IMR-90 (cell line): ENCODE data around the gene MAGI2. TPM values are rescaled to one million over a fixed set of nuclear protein-coding genes. Genes with fewer than 3 reads are reported as not detected.
A peak's percentile ranks its signal among the peaks of the same experiment; 100 is the strongest.

Source experiments
- ATAC-seq: fragments of 200-7000 bp; cut with Tn5 transposase; 2 replicates; pipeline ENCODE4 v1.9.1; 2020; ENCODE audit warnings: low read depth, mild to moderate bottlenecking, moderate library complexity
- BruUV-seq: library from RNA; stranded (reverse); fragments of 400-500 nt; replicated peaks from 2 replicates; lab custom pipeline; 2021; lab: Mats Ljungman, UMichigan
- CTCF ChIA-PET: fragments of 300-600 bp; formaldehyde crosslinking; extraction: SDS; loops from one replicate; lab custom pipeline; 2021; ENCODE audit warnings: antibody characterized with exemption; lab: Yijun Ruan, JAX
- POLR2A ChIA-PET: fragments of 300-600 bp; sonication (Branson Sonifier 250); formaldehyde crosslinking; loops from one replicate; lab custom pipeline; 2022; ENCODE audit warnings: antibody characterized with exemption; ENCODE audit not compliant: unreplicated experiment; lab: Charles Lee
- DNase-seq: peaks from one replicate; pipeline ENCODE4 v3.0.0; 2013
- H2AFZ ChIP-seq: replicated peaks from 2 replicates; pipeline ENCODE3; 2013; ENCODE audit warnings: low read length, mild to moderate bottlenecking; ENCODE audit not compliant: poor library complexity
- H2AK5ac ChIP-seq: 2 replicates; pipeline ENCODE4 v1.6.1; 2013; ENCODE audit warnings: low read depth, low read length, inconsistent platforms
- H2AK9ac ChIP-seq: replicated peaks from 2 replicates; pipeline ENCODE3; 2013; ENCODE audit warnings: mild to moderate bottlenecking, low read depth, low read length, moderate library complexity; ENCODE audit not compliant: poor library complexity
- H2BK120ac ChIP-seq: 2 replicates; pipeline ENCODE4 v1.6.1; 2013; ENCODE audit warnings: low read depth, low read length, inconsistent platforms
- H2BK15ac ChIP-seq: 3 replicates; pipeline ENCODE4 v1.6.1; 2013; ENCODE audit warnings: low read depth, low read length, inconsistent platforms
- H2BK20ac ChIP-seq: 2 replicates; pipeline ENCODE4 v1.6.1; 2013; ENCODE audit warnings: low read depth, mild to moderate bottlenecking, inconsistent platforms, low read length, moderate library complexity
- H2BK5ac ChIP-seq: 2 replicates; pipeline ENCODE4 v1.6.1; 2013; ENCODE audit warnings: mild to moderate bottlenecking, low read depth, low read length, inconsistent platforms; ENCODE audit not compliant: poor library complexity, severe bottlenecking
- H3K14ac ChIP-seq: replicated peaks from 2 replicates; pipeline ENCODE4 v1.6.1; 2013; ENCODE audit warnings: low read depth, low read length, inconsistent platforms
- H3K18ac ChIP-seq: 2 replicates; pipeline ENCODE4 v1.6.1; 2013; ENCODE audit warnings: low read depth, low read length, control low read depth
- H3K23ac ChIP-seq: 2 replicates; pipeline ENCODE4 v1.6.1; 2013; ENCODE audit warnings: low read depth, low read length, inconsistent platforms
- H3K27ac ChIP-seq: 2 replicates; pipeline ENCODE4 v1.5.1; 2013; ENCODE audit warnings: mild to moderate bottlenecking, control low read depth, low read length; ENCODE audit not compliant: insufficient read depth
- H3K27me3 ChIP-seq: 2 replicates; pipeline ENCODE4 v1.6.1; 2013; ENCODE audit warnings: low read length; ENCODE audit not compliant: control insufficient read depth, insufficient read depth
- H3K36me3 ChIP-seq: 2 replicates; pipeline ENCODE4 v1.6.1; 2013; ENCODE audit warnings: low read length, mixed read lengths; ENCODE audit not compliant: control insufficient read depth, insufficient read depth
- H3K4ac ChIP-seq: 2 replicates; pipeline ENCODE4 v1.6.1; 2013; ENCODE audit warnings: low read depth, low read length, inconsistent platforms
- H3K4me1 ChIP-seq: 2 replicates; pipeline ENCODE4 v1.6.1; 2013; ENCODE audit warnings: low read length, mixed read lengths; ENCODE audit not compliant: control insufficient read depth, insufficient read depth
- H3K4me2 ChIP-seq: 2 replicates; pipeline ENCODE4 v1.6.1; 2013; ENCODE audit warnings: low read depth, mild to moderate bottlenecking, control low read depth, low read length, moderate library complexity
- H3K4me3 ChIP-seq: 2 replicates; pipeline ENCODE4 v1.5.1; 2013; ENCODE audit warnings: low read depth, mild to moderate bottlenecking, control low read depth, low read length, moderate library complexity; ENCODE audit not compliant: insufficient read depth
- H3K56ac ChIP-seq: 2 replicates; pipeline ENCODE4 v1.6.1; 2013; ENCODE audit warnings: low read length, inconsistent platforms; ENCODE audit not compliant: insufficient read depth; ENCODE audit errors: extremely low read depth
- H3K79me1 ChIP-seq, 2 experiments: 2 replicates each; pipeline ENCODE4 v1.6.1; 2013; ENCODE audit warnings: low read length in 2 of 2, inconsistent platforms in 1 of 2, low read depth in 1 of 2
- H3K9ac ChIP-seq: 2 replicates; pipeline ENCODE4 v1.6.1; 2013; ENCODE audit warnings: low read depth, low read length, control low read depth
- H3K9me1 ChIP-seq: 2 replicates; pipeline ENCODE4 v1.6.1; 2013; ENCODE audit warnings: low read length, inconsistent platforms; ENCODE audit not compliant: insufficient read depth
- H3K9me3 ChIP-seq: 2 replicates; pipeline ENCODE4 v1.6.1; 2013; ENCODE audit warnings: low read length; ENCODE audit not compliant: control insufficient read depth, insufficient read depth
- H4K20me1 ChIP-seq: 2 replicates; pipeline ENCODE4 v1.6.1; 2013; ENCODE audit warnings: low read length, inconsistent platforms; ENCODE audit not compliant: insufficient read depth
- H4K5ac ChIP-seq: 2 replicates; pipeline ENCODE4 v1.6.1; 2013; ENCODE audit warnings: mild to moderate bottlenecking, low read depth, low read length, control low read depth
- H4K8ac ChIP-seq, 2 experiments: 2 replicates each; pipeline ENCODE4 v1.6.1; 2013; ENCODE audit warnings: low read depth in 2 of 2, low read length in 2 of 2, control low read depth in 1 of 2, inconsistent platforms in 1 of 2
- H4K91ac ChIP-seq: 2 replicates; pipeline ENCODE4 v1.6.1; 2013; ENCODE audit warnings: low read depth, low read length, inconsistent platforms; ENCODE audit not compliant: insufficient read depth
- BHLHE40 ChIP-seq: fragments of 150-350 bp; IDR thresholded peaks from 2 replicates; pipeline ENCODE4 v1.6.1; 2016; ENCODE audit warnings: mild to moderate bottlenecking, low read depth, low read length
- FOS ChIP-seq: fragments of 150-350 bp; IDR thresholded peaks from 2 replicates; pipeline ENCODE4 v1.6.1; 2016; ENCODE audit warnings: low read depth, low read length
- MAZ ChIP-seq: IDR thresholded peaks from 2 replicates; pipeline ENCODE4 v1.6.1; 2012; ENCODE audit warnings: low read depth, mild to moderate bottlenecking, low read length, improper control_type of control experiment, moderate library complexity, borderline replicate concordance
- POLR2A ChIP-seq: IDR thresholded peaks from 2 replicates; pipeline ENCODE4 v1.6.1; 2012; ENCODE audit warnings: mild to moderate bottlenecking, low read depth, low read length
- WGBS, 2 experiments: methylation state at CpG; one replicate each; pipeline versions ENCODE4 v1.1.5 to v1.1.7; 2013; ENCODE audit warnings: missing lambda C conversion rate in 2 of 2; ENCODE audit not compliant: insufficient read length in 1 of 2; ENCODE audit errors: extremely low coverage in 2 of 2; 5-methylcytosine and 5-hydroxymethylcytosine counted together
- dilution Hi-C: fragments of 300-500 bp; cut with HindIII; formaldehyde crosslinking; loops from one replicate; pipeline ENCODE4 v1.14.3; 2018; ENCODE audit warnings: low sequenced_read_pairs; ENCODE audit not compliant: unreplicated experiment
- in situ Hi-C: fragments of 300-500 bp; cut with MboI; formaldehyde crosslinking; loops from 3 replicates; pipeline ENCODE4 v1.14.3; 2019; ENCODE audit warnings: low sequenced_read_pairs, inconsistent platforms, mixed read lengths
- intact Hi-C: fragments of 100-400 bp; cut with micrococcal nuclease; formaldehyde crosslinking; loops from 2 replicates; pipeline ENCODE4 v1.10.0; 2022
- polyA plus RNA-seq, 3 experiments: library from polyadenylated mRNA; depleted of rRNA; stranded (reverse); fragments of >200 nt; gene quantifications; 2 replicates each; pipeline ENCODE4 v1.2.3, GENCODE V29; 2012; ENCODE audit warnings: low replicate concordance in 1 of 3
- total RNA-seq: library from RNA; depleted of rRNA; stranded (reverse); fragments of >200 nt; gene quantifications from 2 replicates; pipeline ENCODE4 v1.2.3, GENCODE V29; 2012
- TF ChIP-seq, protein P1 (sequence below): fragments of 150-350 bp; IDR thresholded peaks from 2 replicates; pipeline ENCODE4 v1.6.1; 2017; ENCODE audit warnings: mild to moderate bottlenecking, antibody characterized with exemption, low read length, low read depth

Gene MAGI2
- total and polyA plus RNA-seq, 2 of the 4 experiments (the other 2 are of a cell fraction): 2.5 to 17.9 TPM

DNA sequence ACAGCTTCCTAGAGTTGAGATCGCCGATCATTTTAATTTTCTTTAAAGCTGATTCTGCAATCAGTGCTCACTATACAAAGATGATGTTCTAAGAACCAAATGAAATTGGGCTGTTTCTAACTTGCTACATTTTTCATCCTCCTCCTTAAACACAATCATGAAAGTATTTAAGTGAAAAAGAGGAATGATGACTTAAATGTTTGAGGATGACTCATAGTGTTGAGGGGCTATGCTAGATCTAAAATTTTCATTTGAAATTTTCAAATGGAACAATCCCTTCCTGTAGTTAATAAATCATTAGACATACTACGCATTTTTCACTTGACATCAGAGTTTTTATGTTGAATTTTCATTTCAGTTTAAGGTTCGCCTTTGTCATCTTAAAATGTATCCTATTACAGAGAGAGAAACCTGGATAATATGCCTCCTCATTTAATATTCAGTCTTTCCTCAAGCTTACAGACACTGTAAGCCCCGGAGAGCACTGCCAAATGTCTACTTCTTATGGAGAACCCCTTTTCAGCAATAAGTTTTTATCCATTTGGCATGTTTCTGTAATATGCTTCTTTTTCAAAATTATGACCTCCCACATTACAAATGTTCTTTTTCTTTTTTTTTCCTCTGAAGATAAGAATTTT, 499.6 kb downstream of the MAGI2 start:
- peaks cover 0 to 7% of the 10 kb centered on the region in 2 experiments; a peak in 2 of 4 replicates for H3K79me1 ChIP-seq
- H3K4me1 ChIP-seq: peaks cover 2% of the 10 kb centered on the region; the same call in 1 of the 2 replicates
- no peak overlapping the region for H3K9ac ChIP-seq
- no peak overlapping the region for H2BK15ac ChIP-seq
- H3K18ac ChIP-seq: no peak overlapping the region
- peak; percentile 62 for ATAC-seq
- no peak overlapping the region for H2AK5ac ChIP-seq
- CTCF ChIA-PET: no interaction called here
- H4K91ac ChIP-seq: no peak overlapping the region
- peaks cover 8% of the 10 kb centered on the region for H3K9me1 ChIP-seq
- no peak overlapping the region for H3K4me3 ChIP-seq
- no peak overlapping the region for H3K27ac ChIP-seq
- in situ Hi-C loops: no loop called here
- H3K4me2 ChIP-seq: no peak overlapping the region; the same call in 1 of the 2 replicates
- dilution Hi-C loops: no loop called here
- no peak overlapping the region for H3K14ac ChIP-seq
- BruUV-seq: no TSS peak
- H3K27me3 ChIP-seq: no peaks in the 10 kb centered on the region
- no CpG with 5 or more reads among the region's 5 CpGs for WGBS, 2 experiments
- no peaks in the 10 kb centered on the region for H3K9me3 ChIP-seq
- H3K36me3 ChIP-seq: no peaks in the 10 kb centered on the region
- no peak overlapping the region for H2AFZ ChIP-seq
- no peak overlapping the region for H2BK20ac ChIP-seq
- DNase-seq: peak; percentile 56
- no peak overlapping the region for H4K5ac ChIP-seq
- H4K8ac ChIP-seq: no peak overlapping the region
- H2AK9ac ChIP-seq: no peak overlapping the region
- no peak overlapping the region for H3K4ac ChIP-seq
- intact Hi-C loops: no loop called here
- no peak overlapping the region for H3K23ac ChIP-seq
- no peaks in the 10 kb centered on the region for H4K20me1 ChIP-seq
- H2BK120ac ChIP-seq: no peak overlapping the region
- no peak overlapping the region; the same call in 1 of the 2 replicates for H3K56ac ChIP-seq
- no peak overlapping the region for H2BK5ac ChIP-seq
- POLR2A ChIA-PET: no interaction called here
- no peak for TF ChIP-seq POLR2A
- TF ChIP-seq BHLHE40: no peak
- peak; percentile 50; the same call in 1 of the 2 replicates for TF ChIP-seq FOS
- TF ChIP-seq, protein P1, sequence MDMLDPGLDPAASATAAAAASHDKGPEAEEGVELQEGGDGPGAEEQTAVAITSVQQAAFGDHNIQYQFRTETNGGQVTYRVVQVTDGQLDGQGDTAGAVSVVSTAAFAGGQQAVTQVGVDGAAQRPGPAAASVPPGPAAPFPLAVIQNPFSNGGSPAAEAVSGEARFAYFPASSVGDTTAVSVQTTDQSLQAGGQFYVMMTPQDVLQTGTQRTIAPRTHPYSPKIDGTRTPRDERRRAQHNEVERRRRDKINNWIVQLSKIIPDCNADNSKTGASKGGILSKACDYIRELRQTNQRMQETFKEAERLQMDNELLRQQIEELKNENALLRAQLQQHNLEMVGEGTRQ: no peak
- TF ChIP-seq MAZ: no peak
